Measurements from ENCODE around the gene MB. TPM values are rescaled to one million over a fixed set of nuclear protein-coding genes. Genes with fewer than 3 reads are reported as not detected.

Gene MB
- total and polyA plus RNA-seq, 2 experiments from 2014 or later, result not detected

GRCh38 chr22:35648066-35649025 is 31.2 kb upstream of the MB start, which contains the start of gene APOL6:
TSS of gene APOL6 (plus strand) at chr22:35648446. CDS start at chr22:35656426, 7,980 bp downstream.
- Histone ChIP-seq H3K9me2 (ENCODE audit: insufficient read depth) (no peaks in the 10 kb centered on the region), H3K4me1 (ENCODE audit: insufficient read depth) (peaks cover 10% of the 10 kb centered on the region), H2AFZ (peak within 1 kb of the TSS; percentile 99), H3K27ac (ENCODE audit: low read depth) (no peak within 1 kb of the TSS; the same call in 1 of the 2 replicates), H3K4me3 (no peak within 1 kb of the TSS), H3K4me2 (peak within 1 kb of the TSS; percentile 65), H3F3A (replicated peaks; ENCODE audit: low read depth) (no peaks in the 10 kb centered on the region), H3K27me3 (ENCODE audit: insufficient read depth) (no peaks in the 10 kb centered on the region), H4K20me1 (replicated peaks; ENCODE audit: insufficient read depth) (no peaks in the 10 kb centered on the region), H3K36me3 (ENCODE audit: insufficient read depth) (no peaks in the 10 kb centered on the region), H3K79me2 (replicated peaks; ENCODE audit: insufficient read depth) (no peaks in the 10 kb centered on the region)
- ATAC-seq (peak; percentile 83), DNase-seq (ENCODE audit: low spot score) (peak; percentile 32)
- peak within 1 kb of the TSS; percentile 48; the same call in 2 of the 3 replicates for H3K4me3 Mint-ChIP-seq
- peaks cover 18% of the 10 kb centered on the region for H3K4me1 Mint-ChIP-seq
- no peak for TF ChIP-seq ZNF331 (CRISPR knock-in tag; IDR thresholded peaks at IDR 0.05; ENCODE audit: low read depth)
- TF ChIP-seq POLR2AphosphoS5 (IDR thresholded peaks at IDR 0.05; ENCODE audit: low read depth), result no peak
- peaks cover 12% of the 10 kb centered on the region for H3K9me3 Mint-ChIP-seq
- peaks cover 6% of the 10 kb centered on the region for H3K36me3 Mint-ChIP-seq (ENCODE audit: low read depth)
- peaks cover 2% of the 10 kb centered on the region for H3K27me3 Mint-ChIP-seq (ENCODE audit: insufficient read depth, low read depth, poor library complexity)
- peak within 1 kb of the TSS; percentile 84 for H3K27ac Mint-ChIP-seq

DNA sequence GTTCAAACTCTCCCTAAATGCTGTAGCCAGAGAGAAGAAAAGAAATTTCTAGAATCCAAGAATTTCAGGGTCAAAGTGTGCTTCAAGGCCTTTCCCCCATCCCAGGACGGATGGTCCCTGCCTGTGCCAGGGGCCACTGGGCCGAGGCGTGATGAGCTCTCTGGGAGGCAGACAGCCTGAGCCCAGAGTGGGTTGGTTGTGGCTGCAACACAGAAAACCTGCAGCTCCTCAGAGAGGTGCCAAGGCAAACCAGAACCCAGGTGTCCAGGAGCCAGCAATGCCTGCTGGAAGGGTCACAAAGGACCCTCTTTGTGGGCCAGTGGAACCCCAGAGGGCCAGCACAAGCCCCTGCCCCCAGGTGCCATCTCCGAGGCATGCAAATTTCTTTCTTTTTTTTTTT is 28.5 kb upstream of the MB start:
- Histone ChIP-seq H3K79me2 (replicated peaks; ENCODE audit: insufficient read depth) (no peaks in the 10 kb centered on the region), H4K20me1 (replicated peaks; ENCODE audit: insufficient read depth) (no peaks in the 10 kb centered on the region), H3K4me3 (no peak overlapping the region), H3K27me3 (ENCODE audit: insufficient read depth) (no peaks in the 10 kb centered on the region), H3K9me2 (ENCODE audit: insufficient read depth) (peaks cover 3% of the 10 kb centered on the region; the same call in 1 of the 2 replicates), H2AFZ (no peak overlapping the region), H3K27ac (ENCODE audit: low read depth) (no peak overlapping the region), H3K4me2 (no peak overlapping the region), H3K4me1 (ENCODE audit: insufficient read depth) (peaks cover 10% of the 10 kb centered on the region), H3K36me3 (ENCODE audit: insufficient read depth) (no peaks in the 10 kb centered on the region), H3F3A (replicated peaks; ENCODE audit: low read depth) (no peaks in the 10 kb centered on the region)
- Mint-ChIP-seq H3K27ac (no peak overlapping the region), H3K27me3 (ENCODE audit: insufficient read depth, low read depth, poor library complexity) (peaks cover 6% of the 10 kb centered on the region), H3K9me3 (no peaks in the 10 kb centered on the region; the same call in 1 of the 3 replicates), H3K4me1 (peaks cover 23% of the 10 kb centered on the region), H3K4me3 (no peak overlapping the region), H3K36me3 (ENCODE audit: low read depth) (no peaks in the 10 kb centered on the region)
- no peak for ATAC-seq
- no peak for TF ChIP-seq ETS1 (IDR thresholded peaks at IDR 0.05)
- no peak for DNase-seq (ENCODE audit: low spot score)

GRCh38 chr22:35643991-35644390 is 26.9 kb upstream of the MB start:
- Histone ChIP-seq H3K36me3 (ENCODE audit: insufficient read depth) (no peaks in the 10 kb centered on the region), H3K4me3 (no peak overlapping the region), H3K4me1 (ENCODE audit: insufficient read depth) (peaks cover 10% of the 10 kb centered on the region), H3K79me2 (replicated peaks; ENCODE audit: insufficient read depth) (no peaks in the 10 kb centered on the region), H3F3A (replicated peaks; ENCODE audit: low read depth) (no peaks in the 10 kb centered on the region), H3K9me2 (ENCODE audit: insufficient read depth) (peaks cover 3% of the 10 kb centered on the region; the same call in 1 of the 2 replicates), H3K27me3 (ENCODE audit: insufficient read depth) (no peaks in the 10 kb centered on the region), H3K27ac (ENCODE audit: low read depth) (no peak overlapping the region), H4K20me1 (replicated peaks; ENCODE audit: insufficient read depth) (no peaks in the 10 kb centered on the region), H2AFZ (no peak overlapping the region), H3K4me2 (no peak overlapping the region)
- Mint-ChIP-seq H3K9me3 (no peaks in the 10 kb centered on the region; the same call in 2 of the 3 replicates), H3K4me1 (peaks cover 20% of the 10 kb centered on the region), H3K4me3 (no peak overlapping the region), H3K27me3 (ENCODE audit: insufficient read depth, low read depth, poor library complexity) (peaks cover 6% of the 10 kb centered on the region), H3K27ac (no peak overlapping the region), H3K36me3 (ENCODE audit: low read depth) (no peaks in the 10 kb centered on the region)
- no peak for TF ChIP-seq CREB1 (CRISPR knock-in tag; IDR thresholded peaks at IDR 0.05; ENCODE audit: low read depth)
- ATAC-seq, result no peak
- DNase-seq (ENCODE audit: low spot score), result no peak
